ENCODE measurements around the gene FXR2.
"Not testable (repeated sequence)": the region's sequence is repeated elsewhere in the genome, so short reads cannot be mapped to it uniquely, and the experiment has no call there.

- TF ChIP-seq CTCF, POLR2A (IDR thresholded peaks at IDR 0.05): not testable (repeated sequence)
Observed at GRCh38 chr17:7641635-7642034, 26.9 kb upstream of the FXR2 start.

Measured in testis (tissue), 2 donors.